NCI-H526 treated with DMSO at 0.1 percent for 48 hours (cell line): ENCODE measurements around the gene PPP2R2B.

Experiments used
- DNase-seq: peaks from one replicate; lab custom pipeline; 2025; lab: John Stamatoyannopoulos, UW

Gene PPP2R2B

DNA sequence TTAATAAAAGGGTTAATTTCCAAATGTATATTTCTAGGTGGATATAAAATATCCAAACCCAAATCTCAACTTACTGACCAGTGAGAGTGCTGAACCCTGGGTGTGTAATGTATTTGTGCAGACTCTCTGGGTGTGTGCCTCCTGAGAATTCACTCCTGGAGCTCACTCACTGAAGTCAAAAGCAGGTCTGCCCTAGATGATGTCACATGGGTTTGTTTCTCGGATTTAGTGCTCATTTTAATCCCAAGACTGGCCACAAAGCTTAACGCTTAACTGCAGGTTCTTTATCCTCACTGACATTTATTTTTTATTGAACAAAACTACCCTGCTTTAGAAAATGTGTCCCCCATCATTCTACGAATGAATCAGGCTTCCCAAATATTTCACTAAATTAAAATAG lies 179.4 kb downstream of the PPP2R2B start:
- DNase-seq = no peak

DNA sequence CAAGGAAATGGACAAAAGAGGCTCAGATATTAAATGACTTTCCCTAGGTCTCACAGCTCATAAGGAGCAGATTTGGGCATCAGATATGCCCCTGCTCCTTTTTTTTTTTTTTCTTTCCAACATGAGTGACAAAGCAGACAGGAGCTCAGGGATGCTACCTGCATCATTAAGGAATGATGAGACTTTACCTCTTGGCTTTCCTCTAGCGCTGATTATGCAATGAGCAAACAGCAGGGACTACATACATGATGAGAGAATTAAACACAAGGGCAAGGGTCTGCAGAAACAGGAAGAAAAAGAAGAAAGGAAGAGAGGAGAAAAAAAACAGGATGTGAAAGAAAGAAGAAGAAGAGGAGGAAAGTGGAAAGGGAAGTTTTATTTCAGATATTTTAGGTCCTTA lies 179.9 kb downstream of the PPP2R2B start:
- no peak for DNase-seq

DNA sequence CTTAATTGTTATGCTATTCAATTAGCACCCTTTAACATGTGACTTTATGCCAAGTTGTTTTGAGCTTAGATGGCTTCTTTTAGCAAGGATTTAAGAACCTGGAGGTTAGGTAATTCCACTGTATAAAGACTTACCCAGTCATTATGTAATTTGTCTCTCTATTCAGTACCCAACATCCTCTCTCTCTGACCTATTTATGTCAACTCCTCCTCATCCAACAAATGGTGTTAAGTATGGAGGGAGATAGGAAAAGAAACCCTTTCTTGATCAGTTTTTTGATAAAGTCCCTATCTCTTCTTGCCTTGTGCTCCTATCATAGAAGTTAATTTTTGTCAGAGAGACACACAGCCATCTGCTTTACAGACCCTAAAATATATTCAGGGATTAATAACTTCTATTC lies 181.3 kb downstream of the PPP2R2B start:
- DNase-seq = no peak

DNA sequence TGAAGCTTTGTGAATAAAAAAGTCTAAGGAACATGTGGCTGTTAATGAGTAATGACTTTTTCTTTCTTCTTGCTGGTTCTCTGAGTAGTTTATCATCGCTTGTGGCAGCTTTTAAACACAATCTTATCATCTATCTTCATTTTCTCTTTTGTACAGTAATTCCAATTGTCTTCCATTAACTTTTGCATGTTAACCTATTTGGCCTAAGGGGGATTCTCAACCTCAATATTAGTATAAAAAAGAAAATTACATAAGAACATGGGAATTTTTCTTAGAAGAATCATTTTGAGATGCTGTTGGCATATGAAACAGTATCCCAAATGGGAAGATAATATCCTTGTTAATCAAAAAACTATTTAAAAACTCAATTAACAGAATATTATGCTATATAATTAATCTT lies 182.9 kb downstream of the PPP2R2B start:
- no peak for DNase-seq

DNA sequence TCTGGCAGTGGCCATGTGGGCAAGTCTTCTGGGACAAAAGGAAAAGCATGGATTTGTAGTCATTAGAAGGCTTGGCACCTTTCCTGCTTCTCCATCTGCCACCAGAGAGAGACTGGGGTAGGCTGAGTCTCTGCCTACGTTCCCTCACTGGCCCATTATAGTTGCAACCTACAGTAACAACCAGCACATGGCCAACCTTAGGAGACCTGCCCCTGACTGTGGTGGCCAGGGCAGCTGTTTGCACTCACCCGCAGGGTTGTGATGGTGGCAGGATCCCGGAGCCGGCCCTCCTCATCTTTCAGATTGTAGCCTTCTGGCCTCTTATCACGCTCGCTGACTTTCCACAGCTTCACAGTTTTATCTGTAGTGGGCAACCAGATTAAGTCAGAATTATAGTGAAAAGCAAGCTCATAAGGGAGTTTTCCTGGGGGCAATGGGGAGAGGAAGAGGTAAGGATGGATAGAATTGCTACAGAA lies 187.6 kb downstream of the PPP2R2B start:
- no peak for DNase-seq

DNA sequence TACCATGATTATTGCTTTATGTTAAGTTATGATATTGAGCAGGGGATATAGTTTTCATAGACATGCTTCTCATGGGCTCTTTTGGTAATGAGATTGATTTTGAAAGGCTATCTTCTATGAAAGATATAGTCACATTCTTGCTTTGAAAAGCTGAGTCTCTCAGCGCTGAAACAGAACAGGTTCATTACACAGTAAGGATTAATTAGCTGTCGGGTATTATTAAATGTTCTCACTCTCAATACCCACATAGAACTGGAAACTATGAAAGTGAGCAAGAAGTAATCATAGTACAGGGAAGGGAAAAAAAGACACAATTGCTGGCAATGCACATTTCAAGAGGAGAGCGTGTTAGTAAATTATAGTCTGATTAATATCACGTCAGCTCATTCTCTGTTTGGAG lies 190.9 kb downstream of the PPP2R2B start:
- no peak for DNase-seq

DNA sequence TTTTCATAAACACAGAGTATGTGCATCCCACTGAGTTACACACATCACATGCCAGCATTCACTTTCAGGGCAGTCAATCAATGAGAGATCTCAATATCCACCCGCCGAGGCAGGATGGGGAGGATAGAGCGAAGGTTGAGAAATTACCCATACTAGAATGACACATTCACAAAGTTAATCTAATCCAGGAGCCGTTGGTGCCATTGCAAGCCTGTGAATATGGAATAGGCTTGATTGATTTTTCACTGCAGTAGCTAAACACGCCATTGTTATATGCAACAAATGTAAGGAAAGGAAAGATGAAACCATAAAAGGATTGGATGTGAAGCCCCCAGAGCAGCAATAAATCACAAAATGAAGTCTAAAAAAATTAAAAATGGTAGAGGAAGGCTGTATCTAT lies 194.7 kb downstream of the PPP2R2B start:
- no peak for DNase-seq

DNA sequence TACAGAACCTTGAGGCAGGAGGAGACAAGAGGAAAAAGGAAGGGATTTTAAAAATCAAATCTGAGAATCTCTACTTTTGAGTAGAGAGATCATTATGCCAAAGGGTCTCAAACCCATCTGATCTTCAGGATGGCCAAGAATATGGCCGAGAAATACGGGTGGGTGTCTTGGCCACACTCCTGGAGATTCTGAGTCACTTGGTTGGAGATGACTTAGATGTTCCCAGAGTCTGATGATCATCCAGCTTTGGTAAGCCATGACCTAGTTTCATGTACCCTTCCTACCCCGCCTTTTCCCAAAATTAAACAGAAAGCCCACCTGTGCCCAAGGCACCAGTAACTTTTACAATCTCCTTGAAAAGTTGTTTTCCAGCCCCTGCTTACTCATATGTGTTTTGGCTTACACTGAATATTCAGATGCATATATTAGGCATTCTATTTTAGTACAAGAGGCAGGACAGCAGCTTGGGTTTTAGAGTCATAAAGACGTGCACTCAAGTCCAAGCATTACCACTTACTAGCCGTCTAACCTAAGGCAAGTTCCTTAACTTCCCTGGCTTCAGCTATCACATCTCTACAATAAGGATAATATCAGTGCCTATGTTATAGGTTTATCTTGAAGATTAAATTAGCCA lies 195.5 kb downstream of the PPP2R2B start:
- DNase-seq = no peak

DNA sequence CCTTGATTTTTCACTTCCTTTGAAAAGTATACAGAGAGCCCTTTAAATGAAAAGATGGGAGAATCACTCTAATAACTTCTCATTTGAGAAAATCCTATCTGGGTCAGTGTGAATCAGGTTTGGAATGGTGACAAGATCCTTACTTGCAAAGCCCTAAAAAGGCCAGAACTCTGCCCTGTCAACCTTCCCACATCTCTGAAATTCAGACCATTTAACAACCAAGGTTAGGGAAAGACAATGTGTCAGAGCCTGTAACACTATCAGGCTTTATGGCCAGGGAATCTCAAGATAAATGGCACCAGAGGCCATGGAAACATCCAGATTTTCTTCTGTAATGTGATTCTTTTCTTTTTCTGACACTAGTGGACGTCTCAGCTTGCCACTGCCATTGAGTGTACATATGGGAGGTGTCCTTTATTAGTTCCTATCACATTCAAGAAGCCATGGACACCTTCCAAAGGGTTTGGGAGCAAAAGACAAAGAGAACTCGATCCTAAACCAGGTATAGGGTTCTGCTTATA lies 196.9 kb downstream of the PPP2R2B start:
- no peak for DNase-seq

DNA sequence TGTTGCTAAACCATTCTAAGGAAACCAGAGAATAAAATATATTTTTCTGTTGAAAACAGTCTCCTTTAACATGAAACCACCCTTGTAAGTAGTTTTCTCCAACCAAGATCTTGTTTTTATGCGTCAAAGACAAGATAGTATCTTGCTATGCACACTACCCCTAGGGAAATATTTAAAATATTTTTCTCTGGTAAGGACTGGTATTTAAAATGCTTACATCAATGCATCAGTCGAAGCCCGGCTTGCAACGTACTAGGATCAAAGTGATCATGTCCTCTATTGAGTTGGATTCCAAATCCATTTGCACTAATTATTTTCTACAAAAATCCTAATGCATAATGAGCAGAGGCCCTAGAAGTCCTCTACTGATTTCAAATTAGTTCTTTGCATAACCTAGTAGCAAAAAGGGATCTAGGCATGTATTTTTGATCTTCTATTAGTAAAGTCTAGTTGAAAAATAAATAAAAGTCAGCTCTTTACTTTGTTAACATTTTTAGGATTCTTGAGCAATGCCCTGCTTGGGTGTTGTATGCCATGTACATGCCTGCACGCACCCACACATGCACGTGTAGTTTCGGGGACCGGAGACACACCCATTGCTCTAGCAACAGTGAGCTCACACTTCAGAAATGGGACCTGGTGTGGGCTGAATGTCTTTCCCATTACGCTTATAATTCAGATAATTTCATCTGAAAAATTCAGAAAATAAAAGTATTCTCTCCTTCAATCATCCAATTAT lies 197.5 kb downstream of the PPP2R2B start:
- DNase-seq = no peak

DNA sequence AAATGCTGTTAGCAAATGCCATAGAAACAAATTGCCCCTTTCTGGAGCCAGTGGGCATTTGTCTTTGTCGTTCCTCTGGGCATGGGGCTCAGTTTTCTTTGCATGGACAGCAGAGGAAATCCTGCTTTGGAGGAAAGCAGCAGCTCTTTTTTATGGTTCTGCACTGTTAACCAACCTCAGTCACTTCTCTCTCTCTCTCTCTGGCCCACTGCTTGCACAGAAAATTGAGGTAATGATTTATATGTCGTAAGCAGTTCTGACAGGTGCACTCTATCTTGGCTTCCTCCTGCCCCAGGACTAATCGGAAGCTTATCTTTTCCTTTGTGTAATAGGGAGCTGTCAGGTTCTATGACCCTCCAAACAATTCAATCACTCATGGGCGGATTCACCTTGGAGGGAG lies 202.9 kb downstream of the PPP2R2B start:
- no peak for DNase-seq

DNA sequence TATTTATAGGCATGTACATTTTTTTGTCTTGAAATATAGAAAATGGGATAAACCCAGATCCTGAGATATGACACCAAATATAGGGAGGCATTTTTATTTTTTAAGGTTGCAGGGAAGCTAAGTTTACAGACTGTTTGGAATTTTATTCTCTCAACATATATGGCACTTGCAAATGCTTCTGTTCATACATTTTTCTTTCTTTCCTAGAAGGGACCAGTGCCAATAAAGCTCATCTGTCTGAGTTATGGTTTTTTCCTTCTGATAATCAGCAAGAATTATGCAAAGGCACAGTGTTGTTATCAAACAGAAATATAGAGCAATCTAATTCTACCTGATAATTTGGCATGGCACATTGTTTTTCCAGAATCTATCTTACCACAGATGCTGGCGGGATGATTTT lies 205.7 kb downstream of the PPP2R2B start:
- DNase-seq = no peak

DNA sequence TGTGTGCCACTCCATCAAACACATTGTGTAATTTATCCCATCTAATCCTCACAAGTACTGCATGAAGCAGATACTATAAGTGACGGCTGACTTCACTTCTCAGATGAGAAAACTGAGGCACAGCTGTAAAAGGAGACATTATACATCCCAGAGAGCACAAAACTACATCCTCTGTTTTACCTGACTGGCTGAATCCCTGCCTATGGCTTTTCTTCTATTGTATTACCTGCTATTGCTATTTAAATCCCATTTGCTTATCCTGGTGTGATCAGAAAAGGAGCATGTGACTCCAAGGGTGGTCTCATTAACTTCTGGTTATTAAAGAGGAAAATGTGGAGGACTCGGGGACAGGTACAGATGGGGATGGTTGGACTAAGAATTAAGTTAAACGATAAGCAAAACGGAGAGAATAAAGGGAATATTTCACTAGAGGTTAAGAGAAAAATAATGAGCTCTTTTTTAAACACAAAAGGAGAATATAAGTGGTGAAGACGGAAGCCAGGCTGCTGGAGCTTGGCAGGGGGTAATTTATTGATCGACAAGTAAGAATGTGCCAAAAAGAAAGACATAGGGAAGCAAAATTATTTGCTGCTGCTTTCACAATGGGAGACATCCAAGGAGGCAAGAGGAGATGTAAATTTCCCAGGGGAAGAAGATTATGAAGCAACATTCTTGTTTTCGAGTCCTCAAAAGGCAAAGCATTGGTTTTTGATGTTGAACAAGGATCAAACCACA lies 206.8 kb downstream of the PPP2R2B start:
- no peak for DNase-seq

DNA sequence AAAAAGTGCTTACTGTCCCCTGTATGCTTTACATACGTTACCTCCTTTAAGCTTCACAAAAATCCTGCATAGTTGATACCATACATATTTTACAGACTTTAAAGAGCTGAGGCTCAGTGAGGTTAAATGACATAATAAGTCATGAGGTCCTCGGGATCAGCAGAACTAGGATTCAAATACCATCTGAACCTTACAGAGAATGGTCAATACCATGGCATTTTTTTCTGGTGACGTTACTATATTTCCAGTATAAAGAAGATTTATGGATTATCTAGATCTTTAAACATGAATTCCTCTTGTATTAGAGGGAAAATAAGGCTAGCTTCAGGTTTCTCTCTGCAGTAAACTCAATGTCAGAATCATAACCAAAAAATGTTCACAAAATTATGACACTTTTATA lies 208.9 kb downstream of the PPP2R2B start:
- no peak for DNase-seq

DNA sequence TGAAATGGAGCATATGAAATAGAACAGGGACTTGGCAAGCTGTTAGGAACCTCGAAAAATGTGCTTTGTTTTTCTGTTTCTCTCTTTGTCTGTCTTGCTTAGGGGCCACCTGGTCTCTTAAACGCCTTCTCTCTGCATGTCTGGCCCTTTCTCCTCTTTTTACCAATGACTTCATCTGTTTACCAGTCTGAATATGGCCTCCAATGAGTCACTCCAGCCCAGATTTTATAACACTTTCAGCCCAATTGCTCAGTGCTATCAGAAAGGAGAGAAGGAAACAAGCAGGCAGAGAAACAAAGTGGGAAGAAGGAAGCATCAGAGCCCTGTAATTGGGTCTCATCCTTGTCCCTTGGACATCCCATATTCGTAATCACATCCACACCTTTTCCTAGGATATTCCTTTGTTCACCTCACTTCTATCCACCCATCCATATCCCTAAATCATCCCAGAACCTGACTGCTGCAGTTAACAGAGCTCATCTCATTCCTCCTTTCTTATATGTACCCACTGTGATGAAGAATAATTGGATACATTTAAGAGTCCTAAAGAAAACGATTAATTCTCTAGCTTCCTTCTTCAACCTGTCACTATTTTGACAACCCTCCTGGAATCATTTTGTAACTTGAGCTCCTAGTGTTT lies 210.8 kb downstream of the PPP2R2B start:
- no peak for DNase-seq

DNA sequence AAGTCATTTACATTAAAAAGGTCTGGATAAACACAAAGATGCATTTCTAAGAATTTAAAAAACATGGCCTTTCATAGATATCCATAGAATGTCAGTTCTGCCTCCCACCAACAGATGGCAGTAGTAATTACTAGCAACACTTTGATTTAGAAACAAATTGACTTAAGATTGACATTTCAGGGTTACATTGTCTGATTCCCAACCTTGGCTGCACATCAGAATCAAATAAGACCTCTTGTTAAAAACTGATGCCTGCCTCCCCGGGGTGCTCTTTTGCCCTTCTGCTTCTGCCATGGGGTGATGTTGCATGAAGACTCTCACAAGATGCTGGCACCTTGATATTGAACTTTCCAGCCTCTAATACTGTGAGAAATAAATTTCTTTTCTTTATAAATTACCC lies 216.3 kb downstream of the PPP2R2B start:
- DNase-seq = no peak

DNA sequence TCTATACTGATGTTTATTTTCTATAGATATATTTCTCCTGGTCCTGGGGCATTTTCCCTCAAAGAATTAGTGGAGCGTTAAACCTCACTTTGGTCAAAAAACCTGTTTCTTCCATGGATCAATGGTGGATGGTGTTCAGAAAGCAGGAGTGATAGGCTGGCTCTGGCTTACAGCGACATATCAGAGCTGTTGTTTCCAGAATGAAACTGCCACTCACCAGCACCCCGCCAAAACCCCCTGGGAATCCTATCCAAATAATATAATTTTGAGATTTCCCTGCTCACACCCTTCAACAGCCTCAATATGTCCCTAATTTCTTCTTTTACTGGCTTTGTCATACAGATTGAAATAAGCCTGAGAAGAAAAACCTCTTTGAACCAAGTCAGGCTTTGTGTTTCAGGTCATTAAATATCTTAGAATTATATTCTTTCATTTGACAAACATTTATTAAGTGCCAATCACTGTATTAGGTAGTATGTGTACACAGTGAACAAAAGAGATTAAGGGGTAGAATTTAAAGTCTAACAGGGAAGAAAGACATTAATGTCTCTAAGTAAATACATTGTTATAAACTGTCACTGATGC lies 218.1 kb downstream of the PPP2R2B start:
- no peak for DNase-seq

DNA sequence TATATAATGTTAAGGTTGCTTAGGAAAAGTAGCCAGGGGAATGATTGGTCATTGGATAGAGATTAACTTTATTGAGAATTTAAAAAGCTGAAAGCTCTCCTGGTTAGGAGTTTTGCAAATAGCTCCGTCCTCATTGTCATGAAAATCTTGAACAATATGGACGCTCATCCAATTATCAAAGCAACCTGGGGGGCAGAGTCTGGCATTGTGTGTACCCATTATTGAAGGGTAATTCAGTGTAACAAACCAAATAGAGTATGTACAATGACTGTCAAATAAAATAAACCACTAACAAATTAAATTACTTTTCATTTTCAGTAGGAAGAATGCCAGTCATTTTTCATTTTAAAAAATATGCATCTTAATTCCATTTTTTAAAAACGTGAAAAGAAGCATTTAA lies 218.6 kb downstream of the PPP2R2B start:
- DNase-seq = no peak

DNA sequence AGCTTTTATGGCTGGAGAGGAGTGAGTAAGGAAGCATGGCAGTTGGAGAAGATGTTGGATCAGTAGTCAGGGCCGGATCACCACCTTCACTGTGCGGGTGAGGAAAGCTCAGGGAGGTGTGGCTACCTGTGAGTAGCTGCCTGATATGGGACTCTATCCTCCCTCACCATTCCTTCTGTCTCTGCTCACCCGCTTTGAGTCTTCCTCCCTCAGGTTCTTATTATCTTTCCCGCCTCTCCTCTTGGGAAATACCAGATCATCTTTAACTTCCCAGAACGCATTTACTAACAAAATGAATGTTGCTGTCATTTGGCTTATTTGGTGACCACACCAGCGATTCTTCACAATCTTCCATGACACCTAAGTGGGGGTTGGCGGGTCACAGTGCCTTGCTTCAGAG lies 221.9 kb downstream of the PPP2R2B start:
- no peak for DNase-seq

DNA sequence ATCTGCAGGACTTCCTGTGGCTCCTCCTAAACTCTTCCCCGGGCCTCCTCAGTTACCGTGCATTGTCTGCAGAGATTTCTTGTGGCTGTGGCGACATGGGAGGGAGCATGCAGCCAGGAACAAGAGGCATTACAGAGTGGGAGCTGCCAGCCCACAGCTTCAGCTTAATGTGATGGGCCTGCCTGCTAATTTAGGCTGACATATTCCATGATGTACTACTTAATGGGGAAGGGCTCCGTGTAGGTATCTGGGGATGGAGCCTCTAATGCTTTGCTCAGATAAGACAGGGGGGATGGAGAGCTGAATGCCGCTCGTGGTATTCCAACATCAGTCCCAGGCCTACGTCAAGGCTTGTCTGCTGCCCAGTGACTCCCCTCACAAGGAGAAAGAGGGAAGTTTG lies 225.0 kb downstream of the PPP2R2B start:
- DNase-seq = no peak

DNA sequence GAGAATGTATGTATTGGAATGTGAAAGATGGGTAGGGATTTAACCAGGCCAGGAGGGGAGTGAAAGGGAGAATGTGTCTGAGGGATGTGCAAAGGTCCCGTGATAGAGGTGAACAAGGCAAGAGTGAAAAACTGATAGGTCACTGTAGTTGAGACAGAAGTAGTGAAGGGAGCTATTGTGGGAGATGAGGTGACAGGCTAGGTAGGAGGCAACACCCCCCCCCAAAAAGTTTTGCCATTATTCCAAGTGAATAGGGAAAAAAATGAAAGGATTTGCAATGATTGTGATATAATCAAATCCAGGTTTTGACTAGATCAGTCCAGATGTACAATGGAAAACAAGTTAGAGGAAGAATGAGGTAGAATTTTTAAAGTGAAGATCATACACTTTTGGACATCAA lies 226.0 kb downstream of the PPP2R2B start:
- no peak for DNase-seq

DNA sequence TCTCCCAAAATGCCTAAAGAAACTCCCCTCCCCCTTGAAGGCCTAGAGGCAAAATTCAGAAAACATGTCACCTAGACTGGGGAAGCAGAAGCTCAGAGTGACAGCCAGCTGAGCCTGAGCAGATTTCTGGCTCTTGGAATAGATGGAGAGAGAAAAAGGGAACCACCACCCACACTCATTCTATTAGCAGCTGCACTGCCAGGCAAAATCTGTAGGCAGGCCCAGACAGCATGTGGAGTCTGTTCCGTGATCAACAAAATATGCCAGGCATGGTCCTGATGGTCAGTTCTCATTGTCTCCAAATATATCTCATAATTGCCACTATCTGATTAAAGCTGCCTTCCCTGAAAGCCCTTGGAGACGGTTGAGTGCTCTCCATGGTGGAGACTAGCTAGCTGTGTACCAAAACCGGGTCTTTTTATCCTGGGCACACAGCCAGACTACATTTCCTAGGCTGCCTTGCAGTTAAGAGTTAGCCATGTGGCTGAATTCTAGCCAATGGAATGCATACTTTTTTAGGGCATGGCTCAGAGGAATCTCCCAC lies 230.8 kb downstream of the PPP2R2B start:
- DNase-seq = no peak
